A549 (cell line): ENCODE results near the gene SPATA4. TPM values are rescaled to one million over a fixed set of nuclear protein-coding genes. Genes with fewer than 3 reads are reported as not detected.

Experiments
- ATAC-seq, 2 experiments: fragments of 200-7000 bp in 1 of 2; fragments of >200 bp in 1 of 2; cut with Nextera tagmentation in 1 of 2; cut with Tn5 transposase in 1 of 2; 3 replicates each; pipeline versions ENCODE4 v1.8.0 to v1.9.1; 2018 to 2020; ENCODE audit warnings: mild to moderate bottlenecking in 1 of 2, moderate library complexity in 1 of 2
- CTCF ChIA-PET: fragments of 300-600 bp; sonication (Branson Sonifier 250); formaldehyde crosslinking; extraction: SDS; loops from one replicate; lab custom pipeline; 2021; ENCODE audit warnings: antibody characterized with exemption, inconsistent platforms; lab: Yijun Ruan, JAX
- POLR2A ChIA-PET: fragments of 350-600 bp; formaldehyde crosslinking; extraction: SDS; loops from one replicate; lab custom pipeline; 2021; ENCODE audit warnings: antibody characterized with exemption, inconsistent platforms; lab: Yijun Ruan, JAX
- DNase-seq, 2 experiments: peaks; one replicate each; pipeline versions ENCODE4 v3.0.0 to v3.0.0-alpha.2; 2011 to 2016; ENCODE audit warnings: low read depth in 1 of 2, low spot score in 1 of 2
- FAIRE-seq: peaks from 2 replicates; lab custom pipeline; 2011; peaks lifted over from hg19 to GRCh38; lab: Jason Lieb, UNC
- H3K27ac ChIP-seq, 2 experiments: fragments of >200 bp; sonication (Bioruptor Twin); formaldehyde crosslinking; 3 replicates each; pipeline ENCODE4 v1.5.1; 2016 to 2017
- H3K4me1 ChIP-seq: fragments of >200 bp; sonication (Bioruptor Twin); formaldehyde crosslinking; 3 replicates; pipeline ENCODE4 v1.6.1; 2016
- H3K4me2 ChIP-seq: fragments of >200 bp; sonication (Bioruptor Twin); formaldehyde crosslinking; 3 replicates; pipeline ENCODE4 v1.6.1; 2016
- H3K4me3 ChIP-seq: fragments of >200 bp; sonication (Bioruptor Twin); formaldehyde crosslinking; 3 replicates; pipeline ENCODE4 v1.5.1; 2016
- H3K9me3 ChIP-seq: fragments of >200 bp; sonication (Bioruptor Twin); formaldehyde crosslinking; 3 replicates; pipeline ENCODE4 v1.6.1; 2016
- CBX8 ChIP-seq: fragments of 200-600 bp; sonication (generic); IDR thresholded peaks from 2 replicates; pipeline ENCODE4 v1.6.1; 2016
- CHD2 ChIP-seq: fragments of 150-350 bp; IDR thresholded peaks from 2 replicates; pipeline ENCODE4 v1.6.1; 2014; ENCODE audit warnings: low read length; ENCODE audit not compliant: partially characterized antibody
- CTCF ChIP-seq: fragments of >200 bp; sonication (Bioruptor Twin); formaldehyde crosslinking; IDR thresholded peaks from 3 replicates; pipeline ENCODE4 v1.5.1; 2016
- EHF ChIP-seq: fragments of 250-450 bp; sonication (Bioruptor Pico); IDR thresholded peaks from 2 replicates; pipeline ENCODE4 v1.5.0; 2020; ENCODE audit warnings: mild to moderate bottlenecking
- EP300 ChIP-seq, 2 experiments: fragments of >200 bp; sonication (Bioruptor Twin); formaldehyde crosslinking; IDR thresholded peaks; 2 replicates in 1 of 2; 3 replicates in 1 of 2; pipeline ENCODE4 v1.6.1; 2016 to 2017
- ESRRA ChIP-seq: fragments of 150-350 bp; IDR thresholded peaks from 2 replicates; pipeline ENCODE4 v1.6.1; 2014; ENCODE audit warnings: mild to moderate bottlenecking, low read length, borderline replicate concordance
- FOSB ChIP-seq: fragments of 250-450 bp; sonication (Bioruptor Pico); IDR thresholded peaks from 2 replicates; pipeline ENCODE4 v1.5.0; 2020; ENCODE audit warnings: mild to moderate bottlenecking, moderate library complexity
- HDAC2 ChIP-seq: fragments of 200-600 bp; sonication (generic); IDR thresholded peaks from 2 replicates; pipeline ENCODE4 v1.6.1; 2016
- HOXA7 ChIP-seq: fragments of 250-450 bp; sonication (Bioruptor Pico); IDR thresholded peaks from 2 replicates; pipeline ENCODE4 v1.5.0; 2020; ENCODE audit warnings: mild to moderate bottlenecking, moderate library complexity
- HOXB13 ChIP-seq: fragments of 250-450 bp; sonication (Bioruptor Pico); IDR thresholded peaks from 2 replicates; pipeline ENCODE4 v1.5.0; 2020; ENCODE audit warnings: low read depth, mild to moderate bottlenecking, moderate library complexity
- KDM1A ChIP-seq: fragments of 200-600 bp; sonication (generic); IDR thresholded peaks from 2 replicates; pipeline ENCODE4 v1.6.1; 2016; ENCODE audit warnings: low read depth, mild to moderate bottlenecking
- MAZ ChIP-seq: fragments of 150-350 bp; IDR thresholded peaks from 2 replicates; pipeline ENCODE4 v1.6.1; 2014; ENCODE audit warnings: antibody characterized with exemption, low read depth, low read length, borderline replicate concordance
- MYC ChIP-seq: IDR thresholded peaks from 2 replicates; pipeline ENCODE4 v1.6.1; 2012; ENCODE audit warnings: mild to moderate bottlenecking, inconsistent platforms, low read length, improper control_type of control experiment, borderline replicate concordance
- NFE2L2 ChIP-seq: fragments of 150-350 bp; conservative IDR thresholded peaks from 2 replicates; pipeline ENCODE4 v1.6.1; 2014; ENCODE audit warnings: low read length
- RARB ChIP-seq: fragments of 250-450 bp; sonication (Bioruptor Pico); IDR thresholded peaks from 2 replicates; pipeline ENCODE4 v1.8.0; 2021; ENCODE audit warnings: mild to moderate bottlenecking, moderate library complexity
- RFX5 ChIP-seq: fragments of 450-650 bp; IDR thresholded peaks from 2 replicates; pipeline ENCODE4 v1.7.1; 2014; ENCODE audit warnings: antibody characterized with exemption, mild to moderate bottlenecking, moderate library complexity
- RNF2 ChIP-seq: fragments of 200-600 bp; sonication (generic); IDR thresholded peaks from 2 replicates; pipeline ENCODE4 v1.6.1; 2016; ENCODE audit warnings: low read depth, mild to moderate bottlenecking, antibody characterized with exemption, moderate library complexity, borderline replicate concordance
- SMC3 ChIP-seq: fragments of >200 bp; sonication (Bioruptor Twin); formaldehyde crosslinking; IDR thresholded peaks from 3 replicates; pipeline ENCODE4 v1.6.1; 2018; ENCODE audit warnings: inconsistent platforms
- SREBF2 ChIP-seq: fragments of 450-650 bp; IDR thresholded peaks from 2 replicates; pipeline ENCODE4 v1.6.1; 2014; ENCODE audit warnings: mild to moderate bottlenecking, moderate library complexity
- TFCP2L1 ChIP-seq: fragments of 250-450 bp; sonication (Bioruptor Pico); IDR thresholded peaks from 2 replicates; pipeline ENCODE4 v1.5.0; 2021; ENCODE audit warnings: mild to moderate bottlenecking
- TP53 ChIP-seq: fragments of 250-450 bp; sonication (Bioruptor Pico); IDR thresholded peaks from 2 replicates; pipeline ENCODE4 v1.5.0; 2021; ENCODE audit warnings: mild to moderate bottlenecking, moderate library complexity
- USF2 ChIP-seq: fragments of 450-650 bp; IDR thresholded peaks from 2 replicates; pipeline ENCODE4 v1.6.1; 2014; ENCODE audit warnings: antibody characterized with exemption
- ZC3H11A ChIP-seq: fragments of 450-650 bp; IDR thresholded peaks from 2 replicates; pipeline ENCODE4 v1.6.1; 2014; ENCODE audit warnings: antibody characterized with exemption, mild to moderate bottlenecking
- ZFP36 ChIP-seq: fragments of 450-650 bp; IDR thresholded peaks from 2 replicates; pipeline ENCODE4 v1.6.1; 2014; ENCODE audit warnings: borderline replicate concordance; ENCODE audit not compliant: partially characterized antibody
- ZNF302 ChIP-seq: fragments of 250-450 bp; sonication (Bioruptor Pico); IDR thresholded peaks from 2 replicates; pipeline ENCODE4 v1.9.0; 2021; ENCODE audit warnings: inconsistent platforms, mild to moderate bottlenecking, moderate library complexity
- ZSCAN20 ChIP-seq: fragments of 250-450 bp; sonication (Bioruptor Pico); IDR thresholded peaks from 2 replicates; pipeline ENCODE4 v1.8.0; 2022; ENCODE audit warnings: mild to moderate bottlenecking, moderate library complexity
- WGBS: methylation state at CpG from one replicate; pipeline ENCODE4 v1.1.6; 2017; ENCODE audit errors: missing lambda C conversion rate; 5-methylcytosine and 5-hydroxymethylcytosine counted together
- polyA plus RNA-seq, 4 experiments: library from polyadenylated mRNA; depleted of rRNA in 3 of 4; stranded (reverse); fragments of >200 nt; fragmentation: RNase III in 1 of 4; extraction: RNeasy Plus Mini Kit Qiagen cat#74134 plus additional on column Dnase treatment in 1 of 4; gene quantifications; 2 replicates in 3 of 4; 3 replicates in 1 of 4; pipeline ENCODE4 v1.2.3, GENCODE V29; 2011 to 2017
- TF ChIP-seq, protein P1 (sequence below): fragments of 150-350 bp; IDR thresholded peaks from 2 replicates; pipeline ENCODE4 v1.6.1; 2014; ENCODE audit warnings: low read depth, mild to moderate bottlenecking, low read length
- TF ChIP-seq, protein P2 (sequence below): IDR thresholded peaks from 2 replicates; pipeline ENCODE4 v1.6.1; 2012

The SPATA4 gene
- polyA plus RNA-seq, 2 of the 4 experiments (the other 2 are of a cell fraction) = 0.21 to 0.26 TPM

DNA sequence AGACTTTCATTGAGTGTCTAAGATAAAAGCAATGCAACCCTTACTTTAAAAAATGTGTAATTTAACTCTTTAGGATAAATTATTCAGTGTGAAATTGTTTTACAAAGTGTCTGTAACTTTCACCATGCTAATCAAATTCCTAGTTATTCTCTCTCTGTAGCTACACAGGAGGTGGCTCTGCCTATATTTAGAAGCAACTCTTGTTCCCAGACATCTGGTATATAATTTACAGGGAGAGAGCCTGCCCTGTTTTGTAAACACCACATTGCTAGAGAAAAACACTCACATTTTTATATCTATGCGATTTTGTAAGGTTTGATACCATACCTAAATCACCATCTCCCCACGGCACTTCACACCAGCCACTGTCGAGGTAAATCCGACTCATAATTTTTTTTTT is 35.5 kb upstream of the SPATA4 start:
- CTCF ChIA-PET = interaction anchor here (1.2 kb wide), 1 partner anchor 16 kb away, joined by 3 read pairs; no protein-coding TSS in a partner anchor
- Histone ChIP-seq H3K9me3 (no peaks in the 10 kb centered on the region), H3K4me2 (no peak overlapping the region), H3K4me1 (no peaks in the 10 kb centered on the region), H3K27ac (no peak overlapping the region), H3K4me3 (no peak overlapping the region)
- ATAC-seq (no peak), DNase-seq (no peak), FAIRE-seq (no peak)
- POLR2A ChIA-PET = no interaction called here
- WGBS = 77% methylated on average over 4 of the region's 4 CpGs
- TF ChIP-seq FOSB (CRISPR knock-in tag) (no peak), CBX8 (no peak), MAZ (no peak), MYC (no peak), TFCP2L1 (CRISPR knock-in tag) (no peak), EP300 (IDR thresholded peaks at IDR 0.05) (no peak), CHD2 (no peak), ESRRA (no peak), SMC3 (no peak), EHF (CRISPR knock-in tag) (no peak), HDAC2 (no peak), RARB (CRISPR knock-in tag) (no peak), TP53 (no peak), HOXA7 (CRISPR knock-in tag) (no peak), RNF2 (no peak), SREBF2 (no peak)
- TF ChIP-seq, protein P1, sequence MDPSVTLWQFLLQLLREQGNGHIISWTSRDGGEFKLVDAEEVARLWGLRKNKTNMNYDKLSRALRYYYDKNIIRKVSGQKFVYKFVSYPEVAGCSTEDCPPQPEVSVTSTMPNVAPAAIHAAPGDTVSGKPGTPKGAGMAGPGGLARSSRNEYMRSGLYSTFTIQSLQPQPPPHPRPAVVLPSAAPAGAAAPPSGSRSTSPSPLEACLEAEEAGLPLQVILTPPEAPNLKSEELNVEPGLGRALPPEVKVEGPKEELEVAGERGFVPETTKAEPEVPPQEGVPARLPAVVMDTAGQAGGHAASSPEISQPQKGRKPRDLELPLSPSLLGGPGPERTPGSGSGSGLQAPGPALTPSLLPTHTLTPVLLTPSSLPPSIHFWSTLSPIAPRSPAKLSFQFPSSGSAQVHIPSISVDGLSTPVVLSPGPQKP = no peak
- TF ChIP-seq, protein P2, sequence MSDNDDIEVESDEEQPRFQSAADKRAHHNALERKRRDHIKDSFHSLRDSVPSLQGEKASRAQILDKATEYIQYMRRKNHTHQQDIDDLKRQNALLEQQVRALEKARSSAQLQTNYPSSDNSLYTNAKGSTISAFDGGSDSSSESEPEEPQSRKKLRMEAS = no peak

GRCh38 chr4:176229645-176230044 is 34.3 kb upstream of the SPATA4 start:
- H3K4me1 ChIP-seq = no peaks in the 10 kb centered on the region
- DNase-seq (no peak), FAIRE-seq (no peak)
- H3K4me3 ChIP-seq = no peak overlapping the region
- no peak overlapping the region for H3K4me2 ChIP-seq
- CTCF ChIA-PET = interaction anchor here (1.0 to 1.2 kb wide), 2 partner anchors 9 to 17 kb away, joined by 3 read pairs; no protein-coding TSS in a partner anchor
- WGBS = 54% methylated on average over 4 of the region's 4 CpGs
- H3K27ac ChIP-seq = no peak overlapping the region
- POLR2A ChIA-PET = no interaction called here
- no peak for TF ChIP-seq CTCF
- no peak for TF ChIP-seq ZFP36
- no peak for TF ChIP-seq ZSCAN20 (CRISPR knock-in tag)
- TF ChIP-seq CHD2 = no peak
- no peak for TF ChIP-seq RFX5
- TF ChIP-seq KDM1A = no peak
- TF ChIP-seq USF2 = no peak
- no peak for TF ChIP-seq NFE2L2
- TF ChIP-seq ZNF302 (CRISPR knock-in tag) = no peak
- no peak for TF ChIP-seq HOXB13
- TF ChIP-seq ZC3H11A = no peak
- TF ChIP-seq, all 56 proteins: peak for 0
- no peaks in the 10 kb centered on the region for H3K9me3 ChIP-seq
- ATAC-seq = no peak
